ENCODE results near the gene MEPE.
"Not testable (repeated sequence)": the region's sequence is repeated elsewhere in the genome, so short reads cannot be mapped to it uniquely, and the experiment has no call there.

Gene MEPE

GRCh38 chr4:87890753-87891152 is 58.0 kb downstream of the MEPE start:
- not testable (repeated sequence) for DNase-seq

DNA sequence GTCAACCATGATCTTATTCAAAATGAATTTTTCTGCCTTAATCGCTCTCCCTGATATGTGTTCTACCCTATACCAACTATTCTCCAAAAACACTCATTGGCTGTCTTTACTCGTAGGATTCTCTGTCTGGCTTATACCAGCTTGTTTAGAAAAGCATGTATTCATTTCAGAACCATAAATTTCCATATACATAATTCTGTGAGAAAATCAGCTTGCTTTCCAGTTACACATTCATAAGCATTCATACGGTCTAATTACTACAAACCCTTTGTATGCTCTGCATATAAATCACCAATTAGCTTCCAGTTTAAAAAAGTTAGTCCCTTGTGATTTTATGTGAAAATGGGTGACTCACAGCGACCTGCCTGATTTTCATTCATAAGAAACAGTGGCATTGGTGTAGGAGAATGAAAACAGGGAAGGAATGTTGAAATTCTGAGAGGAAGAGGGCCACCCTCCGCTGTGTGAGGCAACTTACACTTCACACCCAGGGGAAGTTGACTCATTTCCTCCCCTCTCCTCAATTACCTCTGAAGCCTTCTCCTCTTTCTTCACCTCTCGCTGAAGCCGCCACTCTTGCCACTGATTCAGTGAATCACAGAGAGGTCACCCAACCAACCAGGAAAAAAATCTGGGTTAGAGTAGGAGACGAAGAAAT is 63.3 kb downstream of the MEPE start:
- DNase-seq: no peak

Measured in NCI-H1694 treated with DMSO at 0.1 percent for 48 hours (cell line).